Hepatocyte (in vitro differentiated cells): ENCODE data around the gene WASF3.

Source experiments
- EZH2 ChIP-seq: fragments of 200-600 bp; sonication (generic); IDR thresholded peaks from 2 replicates; pipeline ENCODE4 v1.6.1; 2016; ENCODE audit warnings: antibody characterized with exemption, mild to moderate bottlenecking, borderline replicate concordance
- EZH2phosphoT487 ChIP-seq: fragments of 200-600 bp; sonication (generic); IDR thresholded peaks from one replicate; pipeline ENCODE4 v1.6.1; 2018; ENCODE audit warnings: antibody characterized with exemption, mild to moderate bottlenecking, low read depth, moderate library complexity; ENCODE audit not compliant: unreplicated experiment, severe bottlenecking
- TF ChIP-seq, protein P1 (sequence below): fragments of 200-600 bp; sonication (generic); IDR thresholded peaks from 2 replicates; pipeline ENCODE4 v1.5.1; 2016; ENCODE audit warnings: antibody characterized with exemption, mild to moderate bottlenecking; ENCODE audit not compliant: poor library complexity

- TF ChIP-seq, protein P1, sequence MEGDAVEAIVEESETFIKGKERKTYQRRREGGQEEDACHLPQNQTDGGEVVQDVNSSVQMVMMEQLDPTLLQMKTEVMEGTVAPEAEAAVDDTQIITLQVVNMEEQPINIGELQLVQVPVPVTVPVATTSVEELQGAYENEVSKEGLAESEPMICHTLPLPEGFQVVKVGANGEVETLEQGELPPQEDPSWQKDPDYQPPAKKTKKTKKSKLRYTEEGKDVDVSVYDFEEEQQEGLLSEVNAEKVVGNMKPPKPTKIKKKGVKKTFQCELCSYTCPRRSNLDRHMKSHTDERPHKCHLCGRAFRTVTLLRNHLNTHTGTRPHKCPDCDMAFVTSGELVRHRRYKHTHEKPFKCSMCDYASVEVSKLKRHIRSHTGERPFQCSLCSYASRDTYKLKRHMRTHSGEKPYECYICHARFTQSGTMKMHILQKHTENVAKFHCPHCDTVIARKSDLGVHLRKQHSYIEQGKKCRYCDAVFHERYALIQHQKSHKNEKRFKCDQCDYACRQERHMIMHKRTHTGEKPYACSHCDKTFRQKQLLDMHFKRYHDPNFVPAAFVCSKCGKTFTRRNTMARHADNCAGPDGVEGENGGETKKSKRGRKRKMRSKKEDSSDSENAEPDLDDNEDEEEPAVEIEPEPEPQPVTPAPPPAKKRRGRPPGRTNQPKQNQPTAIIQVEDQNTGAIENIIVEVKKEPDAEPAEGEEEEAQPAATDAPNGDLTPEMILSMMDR: no peak
- TF ChIP-seq EZH2 (no peak), EZH2phosphoT487 (no peak)
These were observed 125.1 kb downstream of the WASF3 start for GRCh38 chr13:26682606-26683005.
